ENCODE data around the gene RHAG.

GRCh38 chr6:49565261-49565660 lies 71.4 kb downstream of the RHAG start:
- TF ChIP-seq GATA3 (IDR thresholded peaks at IDR 0.05; ENCODE audit: low read depth, low read length) (no peak), GATA2 (IDR thresholded peaks at IDR 0.05; ENCODE audit: low read depth, low read length) (no peak)

Data from SH-SY5Y (cell line).